Nephron (organoid): Measurements from ENCODE around the gene PRCD.

Experiments used
- H3K27ac Mint-ChIP-seq, 3 experiments: 2 replicates each; pipeline ENCODE4 v1.8.0; 2020; ENCODE audit warnings: mixed read lengths in 3 of 3, mild to moderate bottlenecking in 2 of 3, moderate library complexity in 1 of 3
- H3K27me3 Mint-ChIP-seq: 2 replicates; pipeline ENCODE4 v1.8.0; 2021; ENCODE audit warnings: low read depth, mild to moderate bottlenecking, moderate library complexity, mixed read lengths
- H3K36me3 Mint-ChIP-seq: 2 replicates; pipeline ENCODE4 v1.8.0; 2020; ENCODE audit warnings: low read depth, mixed read lengths
- H3K4me1 Mint-ChIP-seq: 2 replicates; pipeline ENCODE4 v1.8.0; 2020; ENCODE audit warnings: mixed read lengths
- H3K4me3 Mint-ChIP-seq, 3 experiments: 2 replicates each; pipeline ENCODE4 v1.8.0; 2020; ENCODE audit warnings: mild to moderate bottlenecking in 3 of 3, mixed read lengths in 3 of 3, moderate library complexity in 2 of 3
- H3K9me3 Mint-ChIP-seq: 2 replicates; pipeline ENCODE4 v1.8.0; 2020; ENCODE audit warnings: mixed read lengths
- CTCF ChIP-seq, 3 experiments: fragments of 200-600 bp; sonication (generic); IDR thresholded peaks; one replicate each; pipeline ENCODE4 v1.5.0; 2021; ENCODE audit warnings: antibody characterized with exemption in 3 of 3; ENCODE audit not compliant: unreplicated experiment in 3 of 3

The PRCD gene

GRCh38 chr17:76549539-76549938 is 9.7 kb downstream of the PRCD start:
- Mint-ChIP-seq H3K9me3 (no peaks in the 10 kb centered on the region), H3K27me3 (no peaks in the 10 kb centered on the region), H3K4me1 (peaks cover 19% of the 10 kb centered on the region), H3K27ac (no peak overlapping the region), H3K4me3 (no peak overlapping the region), H3K36me3 (no peaks in the 10 kb centered on the region)
- no peak for TF ChIP-seq CTCF (IDR thresholded peaks at IDR 0.05; ENCODE audit: unreplicated experiment in 3 of 3)

- no peak for TF ChIP-seq CTCF (IDR thresholded peaks at IDR 0.05; ENCODE audit: unreplicated experiment in 3 of 3)
- Mint-ChIP-seq H3K27ac (peak overlapping the region; percentile 8 to 34 (median 26)), H3K4me3 (peak overlapping the region in 2 of 3 experiments; percentile 6 to 26), H3K9me3 (no peaks in the 10 kb centered on the region), H3K27me3 (no peaks in the 10 kb centered on the region), H3K36me3 (no peaks in the 10 kb centered on the region), H3K4me1 (peaks cover 23% of the 10 kb centered on the region)
Measured at GRCh38 chr17:76550712-76551615, 11.1 kb downstream of the PRCD start.

GRCh38 chr17:76551685-76552084 is 11.8 kb downstream of the PRCD start:
- TF ChIP-seq CTCF (IDR thresholded peaks at IDR 0.05; ENCODE audit: unreplicated experiment in 3 of 3) = no peak
- Mint-ChIP-seq H3K27ac (no peak overlapping the region), H3K27me3 (no peaks in the 10 kb centered on the region), H3K9me3 (no peaks in the 10 kb centered on the region), H3K36me3 (no peaks in the 10 kb centered on the region), H3K4me1 (peaks cover 23% of the 10 kb centered on the region), H3K4me3 (no peak overlapping the region)

- no peaks in the 10 kb centered on the region for H3K9me3 Mint-ChIP-seq
Measured at GRCh38 chr17:76553178-76553908, 13.5 kb downstream of the PRCD start.

GRCh38 chr17:76554131-76554530 is 14.3 kb downstream of the PRCD start:
- Mint-ChIP-seq H3K27me3 (no peaks in the 10 kb centered on the region), H3K4me1 (peaks cover 45% of the 10 kb centered on the region), H3K4me3 (no peak overlapping the region), H3K36me3 (peaks cover 6% of the 10 kb centered on the region), H3K27ac (peak overlapping the region in 2 of 3 experiments; percentile 20 to 26), H3K9me3 (no peaks in the 10 kb centered on the region)
- TF ChIP-seq CTCF (IDR thresholded peaks at IDR 0.05; ENCODE audit: unreplicated experiment in 3 of 3) = no peak

More at GRCh38 chr17:76553178-76553908, 13.5 kb downstream of the PRCD start:
- H3K36me3 Mint-ChIP-seq = no peaks in the 10 kb centered on the region
- no peak for TF ChIP-seq CTCF (IDR thresholded peaks at IDR 0.05; ENCODE audit: unreplicated experiment in 3 of 3)
- H3K27me3 Mint-ChIP-seq = no peaks in the 10 kb centered on the region
- peak overlapping the region in 2 of 3 experiments; percentile 20 to 26 for H3K27ac Mint-ChIP-seq
- H3K4me3 Mint-ChIP-seq = no peak overlapping the region
- H3K4me1 Mint-ChIP-seq = peaks cover 37% of the 10 kb centered on the region
